Skeletal muscle tissue (tissue), 4 donors: ENCODE results near the gene ERP27. TPM values are rescaled to one million over a fixed set of nuclear protein-coding genes. Genes with fewer than 3 reads are reported as not detected.

ENCODE experiments used
- H3K27ac ChIP-seq: one replicate; pipeline ENCODE4 v1.7.0; 2013; ENCODE audit warnings: mild to moderate bottlenecking, low read depth, low read length, inconsistent platforms
- H3K27me3 ChIP-seq, 3 donors: one replicate each; pipeline ENCODE4 v1.7.0; 2013; ENCODE audit warnings: low read length in 3 of 3; ENCODE audit not compliant: control insufficient read depth in 3 of 3, insufficient read depth in 3 of 3
- H3K36me3 ChIP-seq, 3 donors: one replicate each; pipeline ENCODE4 v1.7.0; 2013; ENCODE audit warnings: low read length in 3 of 3; ENCODE audit not compliant: control insufficient read depth in 3 of 3, insufficient read depth in 3 of 3
- H3K4me1 ChIP-seq, 3 donors: one replicate each; pipeline ENCODE4 v1.7.0; 2013; ENCODE audit warnings: low read length in 3 of 3, mild to moderate bottlenecking in 3 of 3; ENCODE audit not compliant: control insufficient read depth in 3 of 3, insufficient read depth in 3 of 3
- H3K4me3 ChIP-seq, 3 donors: one replicate each; pipeline ENCODE4 v1.7.0; 2013; ENCODE audit warnings: low read length in 3 of 3
- H3K9ac ChIP-seq, 3 donors: one replicate each; pipeline ENCODE4 v1.7.0; 2013; ENCODE audit warnings: low read length in 3 of 3, mild to moderate bottlenecking in 3 of 3, moderate library complexity in 2 of 3, low read depth in 1 of 3
- H3K9me3 ChIP-seq, 3 donors: one replicate each; pipeline ENCODE4 v1.7.0; 2013; ENCODE audit warnings: low read length in 3 of 3; ENCODE audit not compliant: control insufficient read depth in 3 of 3
- total RNA-seq: library from RNA; depleted of rRNA; stranded (reverse); fragments of >200 nt; gene quantifications from one replicate; pipeline ENCODE4 v1.2.3, GENCODE V29; 2014
- donor health status: Osteomylitis.

Gene ERP27
- total RNA-seq, 1 donor from 2014 or later: not detected

GRCh38 chr12:14910090-14910915 lies 28.0 kb downstream of the ERP27 start:
- no peaks in the 10 kb centered on the region for H3K27me3 ChIP-seq
- peaks cover 0 to 5% (median 0%) of the 10 kb centered on the region in 3 donors for H3K4me1 ChIP-seq
- no peak overlapping the region for H3K9ac ChIP-seq
- H3K9me3 ChIP-seq: no peaks in the 10 kb centered on the region
- H3K27ac ChIP-seq: no peak overlapping the region
- H3K36me3 ChIP-seq: no peaks in the 10 kb centered on the region
- no peak overlapping the region for H3K4me3 ChIP-seq

DNA sequence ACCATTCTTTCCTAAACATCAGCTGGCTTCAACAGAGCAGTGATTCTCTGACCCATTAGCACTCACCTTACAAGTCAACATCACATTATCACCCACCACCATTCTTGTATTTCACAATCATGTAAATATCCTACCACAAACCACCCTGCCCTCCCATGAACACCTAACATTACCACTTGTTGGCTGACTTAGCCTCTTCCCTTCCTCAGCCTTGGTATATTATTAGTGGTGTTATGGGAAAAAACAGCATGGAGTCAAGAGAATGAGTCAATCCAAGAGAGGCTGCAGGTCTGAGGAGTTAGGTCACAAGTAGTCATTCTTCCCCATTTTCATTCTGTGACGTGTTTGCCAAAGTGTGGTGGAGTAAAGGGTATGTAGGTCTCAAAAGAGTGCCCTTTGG lies 30.4 kb downstream of the ERP27 start:
- H3K27ac ChIP-seq: no peak overlapping the region
- H3K27me3 ChIP-seq: no peaks in the 10 kb centered on the region
- no peak overlapping the region for H3K9ac ChIP-seq
- peaks cover 0 to 3% (median 2%) of the 10 kb centered on the region in 3 donors for H3K4me1 ChIP-seq
- H3K9me3 ChIP-seq: no peaks in the 10 kb centered on the region
- no peaks in the 10 kb centered on the region for H3K36me3 ChIP-seq
- no peak overlapping the region for H3K4me3 ChIP-seq

- no peaks in the 10 kb centered on the region for H3K27me3 ChIP-seq
- H3K27ac ChIP-seq: no peak overlapping the region
- H3K36me3 ChIP-seq: no peaks in the 10 kb centered on the region
- H3K9me3 ChIP-seq: no peaks in the 10 kb centered on the region
- H3K4me1 ChIP-seq: peaks cover 0 to 8% (median 3%) of the 10 kb centered on the region in 3 donors
- H3K4me3 ChIP-seq: no peak overlapping the region
- no peak overlapping the region for H3K9ac ChIP-seq
Measured at GRCh38 chr12:14906114-14906513, 32.2 kb downstream of the ERP27 start.

DNA sequence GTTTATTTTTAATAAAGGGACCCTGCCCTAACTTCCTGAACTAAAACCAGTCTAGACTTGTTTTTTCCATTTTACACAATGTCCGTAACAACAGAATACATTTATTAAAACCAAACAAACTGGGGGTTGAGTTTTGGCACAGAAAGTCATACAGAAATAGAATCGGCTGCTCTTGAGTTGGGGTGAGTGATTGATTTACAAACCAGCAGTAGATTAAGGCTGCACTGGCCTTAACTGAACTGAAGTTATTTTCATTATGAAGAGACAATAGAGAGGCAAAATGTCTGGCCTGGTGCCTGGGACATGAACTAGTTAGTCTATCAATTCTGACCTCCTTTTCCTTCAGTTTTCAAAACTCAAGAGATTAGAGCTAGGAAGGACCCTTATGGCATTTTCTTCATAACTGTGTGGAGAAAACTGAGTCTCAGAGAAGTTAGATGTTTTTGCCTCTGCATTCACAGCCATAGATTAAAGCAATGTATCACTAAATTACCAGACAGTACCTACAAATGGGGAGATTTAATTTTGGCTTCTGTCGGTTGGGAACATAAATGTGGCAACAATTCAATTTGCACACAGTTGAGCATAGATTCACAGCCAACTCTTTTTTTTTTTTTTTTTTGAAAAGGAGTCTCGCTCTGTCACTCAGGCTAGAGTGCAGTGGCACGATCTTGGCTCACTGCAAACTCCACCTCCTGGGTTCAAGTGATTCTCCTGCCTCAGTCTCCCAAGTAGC lies 32.9 kb downstream of the ERP27 start:
- Histone ChIP-seq H3K9me3 (no peaks in the 10 kb centered on the region), H3K27me3 (no peaks in the 10 kb centered on the region), H3K36me3 (no peaks in the 10 kb centered on the region), H3K4me1 (peaks cover 0 to 8% (median 6%) of the 10 kb centered on the region in 3 donors), H3K9ac (no peak overlapping the region), H3K4me3 (no peak overlapping the region), H3K27ac (peak overlapping the region; percentile 50)

DNA sequence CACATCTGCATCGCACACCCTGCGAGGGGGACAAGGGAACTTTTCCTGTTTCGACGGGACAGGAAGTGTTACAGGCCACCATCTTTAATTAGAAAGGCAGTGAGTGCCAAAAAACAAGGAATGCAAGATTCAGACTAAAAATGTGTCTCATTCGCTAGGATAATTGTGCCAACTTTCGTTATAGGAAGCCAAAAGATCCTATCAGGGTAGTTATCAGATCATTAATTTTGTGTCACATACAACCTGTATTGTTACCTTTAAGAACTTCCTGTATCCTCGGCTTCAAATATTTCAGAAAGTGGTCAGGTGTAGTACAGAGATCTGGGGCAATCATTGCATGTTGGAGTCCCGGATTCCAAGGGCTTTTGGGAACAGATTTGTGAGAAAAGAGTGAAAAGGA lies 33.5 kb downstream of the ERP27 start:
- H3K4me1 ChIP-seq: peaks cover 0 to 8% (median 6%) of the 10 kb centered on the region in 3 donors
- peak overlapping the region in 1 of 3 donors; percentile 23 for H3K4me3 ChIP-seq
- H3K9ac ChIP-seq: no peak overlapping the region

GRCh38 chr12:14903386-14904098 lies 34.8 kb downstream of the ERP27 start:
- H3K27me3 ChIP-seq: no peaks in the 10 kb centered on the region
- H3K9ac ChIP-seq: no peak overlapping the region
- H3K9me3 ChIP-seq: no peaks in the 10 kb centered on the region
- H3K4me3 ChIP-seq: no peak overlapping the region
- peaks cover 0 to 8% (median 6%) of the 10 kb centered on the region in 3 donors for H3K4me1 ChIP-seq
- H3K36me3 ChIP-seq: no peaks in the 10 kb centered on the region
- peak overlapping the region; percentile 15 for H3K27ac ChIP-seq

More for the DNA sequence above, 33.5 kb downstream of the ERP27 start:
- H3K9me3 ChIP-seq: no peaks in the 10 kb centered on the region
- no peaks in the 10 kb centered on the region for H3K27me3 ChIP-seq
- H3K36me3 ChIP-seq: no peaks in the 10 kb centered on the region
- peak overlapping the region; percentile 50 for H3K27ac ChIP-seq

GRCh38 chr12:14902465-14902864 lies 35.9 kb downstream of the ERP27 start:
- Histone ChIP-seq H3K27me3 (no peaks in the 10 kb centered on the region), H3K9me3 (no peaks in the 10 kb centered on the region), H3K27ac (peak overlapping the region; percentile 38), H3K36me3 (no peaks in the 10 kb centered on the region), H3K9ac (peak overlapping the region in 1 of 3 donors; percentile 17), H3K4me1 (peaks cover 0 to 8% (median 6%) of the 10 kb centered on the region in 3 donors), H3K4me3 (no peak overlapping the region)

- H3K4me1 ChIP-seq: peaks cover 5 to 11% (median 8%) of the 10 kb centered on the region in 3 donors
- no peaks in the 10 kb centered on the region for H3K27me3 ChIP-seq
- no peaks in the 10 kb centered on the region for H3K9me3 ChIP-seq
- peak overlapping the region; percentile 31 for H3K27ac ChIP-seq
- no peak overlapping the region for H3K4me3 ChIP-seq
- no peak overlapping the region for H3K9ac ChIP-seq
- H3K36me3 ChIP-seq: no peaks in the 10 kb centered on the region
Measured at GRCh38 chr12:14901228-14901562, 37.1 kb downstream of the ERP27 start.

DNA sequence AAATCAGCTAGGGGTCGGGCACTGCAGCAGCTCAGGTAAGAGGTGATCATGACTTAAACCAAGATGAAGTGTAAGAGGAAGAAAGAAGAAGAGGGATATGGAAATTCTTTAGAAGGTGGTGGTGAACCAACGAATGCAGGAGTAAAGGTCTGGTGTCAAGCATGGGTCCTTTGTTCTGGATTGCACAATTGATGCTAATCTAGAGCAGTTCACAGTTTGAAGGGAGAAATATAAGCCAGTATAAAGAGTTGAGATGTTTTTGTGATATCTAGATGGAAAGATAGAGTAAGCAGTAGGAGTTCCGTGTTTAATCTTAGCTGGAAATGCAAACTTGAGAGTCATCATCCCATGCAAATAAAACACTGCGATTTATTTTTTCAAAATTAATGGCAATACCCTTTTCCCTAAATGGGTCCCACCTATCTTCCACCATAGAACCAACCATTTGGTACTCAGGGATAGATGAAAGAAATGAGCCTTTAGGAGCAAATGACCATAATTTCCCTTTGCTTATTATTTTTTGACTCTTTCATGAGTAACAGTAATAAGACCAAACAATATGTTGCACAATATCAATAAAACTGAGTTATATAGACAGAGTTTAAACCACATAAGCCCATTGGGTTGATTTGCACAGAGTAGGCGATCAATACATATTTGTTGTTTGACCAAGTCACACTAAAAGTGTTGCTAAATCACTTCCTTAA lies 37.7 kb downstream of the ERP27 start:
- H3K27me3 ChIP-seq: no peaks in the 10 kb centered on the region
- no peaks in the 10 kb centered on the region for H3K36me3 ChIP-seq
- peaks cover 5 to 10% (median 8%) of the 10 kb centered on the region in 3 donors for H3K4me1 ChIP-seq
- H3K27ac ChIP-seq: peak overlapping the region; percentile 31
- H3K9ac ChIP-seq: no peak overlapping the region
- no peak overlapping the region for H3K4me3 ChIP-seq
- no peaks in the 10 kb centered on the region for H3K9me3 ChIP-seq
